Testis (tissue), 3 donors: ENCODE results near the gene SLMAP. TPM values are rescaled to one million over a fixed set of nuclear protein-coding genes. Genes with fewer than 3 reads are reported as not detected.
"Not testable (repeated sequence)": the region's sequence is repeated elsewhere in the genome, so short reads cannot be mapped to it uniquely, and the experiment has no call there.

Experiments used
- DNase-seq: peaks from one replicate; pipeline ENCODE4 v3.0.0-alpha.2; 2019
- H3K27ac ChIP-seq, 2 donors: fragments of 200-600 bp; sonication (generic); one replicate each; pipeline ENCODE4 v1.5.1; 2019
- H3K27me3 ChIP-seq: fragments of 200-600 bp; sonication (generic); one replicate; pipeline ENCODE4 v1.5.1; 2019
- H3K36me3 ChIP-seq: fragments of 200-600 bp; sonication (generic); one replicate; pipeline ENCODE4 v1.5.1; 2017; ENCODE audit warnings: low read depth; ENCODE audit errors: missing control alignments
- H3K4me1 ChIP-seq: fragments of 200-600 bp; sonication (generic); one replicate; pipeline ENCODE4 v1.5.1; 2019
- H3K4me3 ChIP-seq, 2 donors: fragments of 200-600 bp; sonication (generic); one replicate each; pipeline ENCODE4 v1.5.1; 2017 to 2019
- H3K9me3 ChIP-seq: fragments of 200-600 bp; sonication (generic); one replicate; pipeline ENCODE4 v1.5.1; 2017
- CTCF ChIP-seq, 3 experiments: fragments of 450-650 bp in 2 of 3; fragments of 200-600 bp in 1 of 3; sonication (generic) in 1 of 3; IDR thresholded peaks; one replicate each; pipeline ENCODE4 v1.5.1; 2016 to 2019; ENCODE audit warnings: antibody characterized with exemption in 3 of 3, mild to moderate bottlenecking in 2 of 3, moderate library complexity in 1 of 3
- POLR2A ChIP-seq: fragments of 450-650 bp; IDR thresholded peaks from one replicate; pipeline ENCODE4 v1.6.1; 2017; ENCODE audit warnings: antibody characterized with exemption, mild to moderate bottlenecking, moderate library complexity
- WGBS, 2 donors: methylation state at CpG; one replicate each; pipeline ENCODE4 v1.1.5; 2018; 5-methylcytosine and 5-hydroxymethylcytosine counted together
- intact Hi-C: fragments of 100-400 bp; cut with DNase I; formaldehyde crosslinking; loops from one replicate; pipeline ENCODE4 v1.15.1; 2023; ENCODE audit warnings: low total_unique reads
- polyA plus RNA-seq: library from polyadenylated mRNA; stranded (reverse); fragments of 350-450 nt; fragmentation: Illumina TruSeq; extraction: RNeasy Lipid Tissue Mini Kit (QIAGEN cat#74804); gene quantifications from one replicate; pipeline ENCODE4 v1.2.3, GENCODE V29; 2014; ENCODE audit warnings: low read depth, low replicate concordance; ENCODE audit not compliant: insufficient read depth
- total RNA-seq, 2 donors: library from RNA; depleted of rRNA; stranded (reverse); fragments of >200 nt; gene quantifications; one replicate each; pipeline ENCODE4 v1.2.3, GENCODE V29; 2016

SLMAP gene
- total and polyA plus RNA-seq, 3 donors from 2014 or later, result 58.8 to 126 (median 120) TPM

GRCh38 chr3:57805266-57805665, 49.2 kb downstream of the SLMAP start:
- no peaks in the 10 kb centered on the region for H3K36me3 ChIP-seq
- H3K27me3 ChIP-seq, result no peaks in the 10 kb centered on the region
- no peak for DNase-seq
- no peaks in the 10 kb centered on the region for H3K9me3 ChIP-seq
- no peak overlapping the region for H3K4me3 ChIP-seq
- no peak overlapping the region for H3K27ac ChIP-seq
- WGBS, 2 donors, result 90 to 100% methylated on average over 1 of the region's 1 CpG
- intact Hi-C loops, result no loop called here
- no peaks in the 10 kb centered on the region for H3K4me1 ChIP-seq
- no peak for TF ChIP-seq POLR2A
- TF ChIP-seq CTCF (IDR thresholded peaks at IDR 0.05), result no peak

- Histone ChIP-seq H3K36me3 (no peaks in the 10 kb centered on the region), H3K9me3 (no peaks in the 10 kb centered on the region), H3K27ac (no peak overlapping the region), H3K4me3 (no peak overlapping the region), H3K27me3 (no peaks in the 10 kb centered on the region), H3K4me1 (peaks cover 2% of the 10 kb centered on the region)
- TF ChIP-seq POLR2A, result no peak
- TF ChIP-seq CTCF (IDR thresholded peaks at IDR 0.05), result no peak
- intact Hi-C loops, result no loop called here
- no peak for DNase-seq
- 85 to 92% methylated on average over 1 of the region's 1 CpG for WGBS, 2 donors
Observed at GRCh38 chr3:57805674-57806073, 49.6 kb downstream of the SLMAP start.

GRCh38 chr3:57806195-57806594, 50.1 kb downstream of the SLMAP start:
- H3K4me1 ChIP-seq, H3K9me3 ChIP-seq, H3K36me3 ChIP-seq, H3K4me3 ChIP-seq, intact Hi-C loops, DNase-seq, H3K27ac ChIP-seq, H3K27me3 ChIP-seq: not testable (repeated sequence)
- 89 to 99% methylated on average over 5 of the region's 5 CpGs for WGBS, 2 donors

- intact Hi-C loops, result no loop called here
- Histone ChIP-seq H3K27me3 (no peaks in the 10 kb centered on the region), H3K4me1 (peaks cover 4% of the 10 kb centered on the region), H3K4me3 (no peak overlapping the region), H3K27ac (no peak overlapping the region), H3K9me3 (no peaks in the 10 kb centered on the region), H3K36me3 (no peaks in the 10 kb centered on the region)
- no peak for TF ChIP-seq CTCF (IDR thresholded peaks at IDR 0.05)
- TF ChIP-seq POLR2A, result no peak
- 96 to 99% methylated on average over 5 to 8 of the region's 8 CpGs for WGBS, 2 donors
- no peak for DNase-seq
Observed at GRCh38 chr3:57808961-57809608, 53.0 kb downstream of the SLMAP start.

GRCh38 chr3:57809609-57809968, 53.5 kb downstream of the SLMAP start:
- H3K36me3 ChIP-seq, result no peaks in the 10 kb centered on the region
- no peaks in the 10 kb centered on the region for H3K9me3 ChIP-seq
- H3K4me1 ChIP-seq, result peaks cover 4% of the 10 kb centered on the region
- DNase-seq, result no peak
- no peak overlapping the region for H3K4me3 ChIP-seq
- intact Hi-C loops, result no loop called here
- H3K27ac ChIP-seq, result no peak overlapping the region
- 74 to 81% methylated on average over 2 to 5 of the region's 5 CpGs for WGBS, 2 donors
- TF ChIP-seq CTCF (IDR thresholded peaks at IDR 0.05) (no peak), POLR2A (no peak)
- no peaks in the 10 kb centered on the region for H3K27me3 ChIP-seq
